Thyroid gland (tissue), 4 donors: ENCODE results near the gene SPTBN2.

Experiments used
- CTCF ChIP-seq, 6 experiments: fragments of 200-600 bp in 3 of 6; fragments of 450-650 bp in 3 of 6; sonication (generic) in 3 of 6; IDR thresholded peaks; one replicate each; pipeline ENCODE4 v1.5.1; 2016 to 2019; ENCODE audit warnings: antibody characterized with exemption in 6 of 6, mild to moderate bottlenecking in 2 of 6, inconsistent platforms in 1 of 6, moderate library complexity in 1 of 6
- POLR2A ChIP-seq, 2 donors: fragments of 450-650 bp; IDR thresholded peaks; one replicate each; pipeline ENCODE4 v1.6.1; 2017; ENCODE audit warnings: antibody characterized with exemption in 2 of 2, mild to moderate bottlenecking in 2 of 2, moderate library complexity in 1 of 2

- TF ChIP-seq CTCF (IDR thresholded peaks at IDR 0.05) (no peak), POLR2A (IDR thresholded peaks at IDR 0.05) (no peak)
Observed at GRCh38 chr11:66768088-66768521, 39.1 kb upstream of the SPTBN2 start.
